T-helper 9 cell (primary cell): ENCODE measurements around the gene F2RL3.

ENCODE experiments used
- DNase-seq: peaks from one replicate; pipeline ENCODE4 v3.0.0-alpha.2; 2020

Gene F2RL3

DNA sequence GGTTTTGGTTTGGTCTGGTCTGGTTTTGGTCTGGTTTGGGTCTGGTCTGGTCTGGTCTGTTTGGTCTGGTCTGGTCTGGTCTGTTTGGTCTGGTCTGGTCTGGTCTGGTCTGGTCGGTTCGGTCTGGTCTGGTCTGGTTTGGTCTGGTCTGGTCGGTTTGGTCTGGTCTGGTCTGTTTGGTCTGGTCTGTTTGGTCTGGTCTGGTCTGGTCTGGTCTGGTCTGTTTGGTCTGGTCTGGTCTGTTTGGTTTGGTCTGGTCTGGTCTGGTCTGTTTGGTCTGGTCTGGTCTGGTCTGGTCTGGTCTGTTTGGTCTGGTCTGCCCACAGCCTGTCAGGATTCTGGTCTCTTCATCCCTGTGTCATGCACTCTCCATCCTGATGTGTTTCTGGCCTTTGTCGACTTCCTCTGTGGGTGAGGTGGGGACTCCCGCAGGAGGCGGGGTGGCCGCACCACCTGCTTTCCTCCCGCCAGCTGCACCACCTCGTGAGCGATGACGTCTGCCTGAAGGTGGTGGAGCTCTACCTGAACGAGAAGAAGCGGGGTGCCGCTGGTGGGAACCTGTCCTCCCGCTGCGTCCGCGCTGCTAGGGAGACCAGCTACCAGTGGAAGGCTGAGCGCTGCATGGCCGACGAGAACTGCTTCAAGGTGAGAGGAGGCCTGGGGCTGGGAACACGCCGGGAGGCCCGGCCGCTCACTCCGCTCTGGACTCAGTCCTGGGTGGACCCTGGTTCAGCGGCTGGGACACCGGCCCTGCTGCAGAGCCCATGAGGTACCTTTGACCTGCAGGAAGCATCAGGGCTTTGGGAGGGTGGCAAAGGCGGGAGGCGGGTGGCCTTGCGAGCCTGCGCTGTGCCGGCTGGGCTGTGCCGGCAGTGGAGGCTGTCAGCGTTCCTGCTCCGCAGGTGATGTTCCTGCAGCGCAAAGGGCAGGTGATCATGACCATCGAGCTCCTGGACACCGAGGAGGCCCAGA lies 12.9 kb upstream of the F2RL3 start:
- no peak for DNase-seq

DNA sequence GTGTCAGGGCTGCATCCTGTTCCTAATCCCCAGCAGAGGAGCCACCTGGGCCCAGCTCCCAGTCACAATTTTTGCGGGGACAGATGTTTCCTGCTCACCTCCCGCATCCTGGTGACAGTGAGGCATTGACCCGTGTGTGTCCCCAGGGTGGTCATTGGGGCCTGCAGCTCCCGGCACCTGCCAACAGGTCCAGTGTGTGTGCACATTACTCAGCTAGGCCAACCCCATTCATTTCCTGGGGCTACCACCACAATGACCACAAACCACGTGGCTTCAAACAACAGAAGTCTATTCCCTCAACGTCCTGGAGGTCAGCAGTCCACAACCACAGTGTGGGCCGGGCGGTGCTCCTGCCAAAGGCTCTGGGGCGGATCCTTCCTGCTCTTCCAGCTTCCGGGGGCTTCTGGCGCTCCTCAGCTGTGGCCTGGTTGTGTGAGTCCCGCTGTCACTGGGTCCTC lies 11.9 kb upstream of the F2RL3 start:
- no peak for DNase-seq

DNA sequence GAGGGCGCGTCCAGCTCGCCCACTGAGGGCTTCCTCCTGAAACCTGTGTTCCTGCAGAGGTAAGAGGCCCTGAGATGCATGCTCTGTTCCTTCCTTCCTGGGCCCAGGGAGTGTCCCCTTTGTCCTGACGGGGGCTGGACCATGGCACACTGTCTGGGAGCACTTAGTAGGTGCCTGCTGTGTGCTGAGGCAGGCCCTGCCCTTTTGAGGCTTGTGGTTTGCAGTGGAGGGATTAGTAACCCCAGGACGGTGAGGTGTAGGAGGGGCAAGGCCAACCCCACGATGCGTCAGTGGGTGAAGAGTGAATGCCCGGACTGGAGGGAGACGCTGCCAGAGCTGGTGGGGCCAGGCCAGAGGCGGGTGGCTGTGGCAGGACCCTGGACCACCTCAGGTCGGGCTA lies 11.2 kb upstream of the F2RL3 start:
- no peak for DNase-seq

DNA sequence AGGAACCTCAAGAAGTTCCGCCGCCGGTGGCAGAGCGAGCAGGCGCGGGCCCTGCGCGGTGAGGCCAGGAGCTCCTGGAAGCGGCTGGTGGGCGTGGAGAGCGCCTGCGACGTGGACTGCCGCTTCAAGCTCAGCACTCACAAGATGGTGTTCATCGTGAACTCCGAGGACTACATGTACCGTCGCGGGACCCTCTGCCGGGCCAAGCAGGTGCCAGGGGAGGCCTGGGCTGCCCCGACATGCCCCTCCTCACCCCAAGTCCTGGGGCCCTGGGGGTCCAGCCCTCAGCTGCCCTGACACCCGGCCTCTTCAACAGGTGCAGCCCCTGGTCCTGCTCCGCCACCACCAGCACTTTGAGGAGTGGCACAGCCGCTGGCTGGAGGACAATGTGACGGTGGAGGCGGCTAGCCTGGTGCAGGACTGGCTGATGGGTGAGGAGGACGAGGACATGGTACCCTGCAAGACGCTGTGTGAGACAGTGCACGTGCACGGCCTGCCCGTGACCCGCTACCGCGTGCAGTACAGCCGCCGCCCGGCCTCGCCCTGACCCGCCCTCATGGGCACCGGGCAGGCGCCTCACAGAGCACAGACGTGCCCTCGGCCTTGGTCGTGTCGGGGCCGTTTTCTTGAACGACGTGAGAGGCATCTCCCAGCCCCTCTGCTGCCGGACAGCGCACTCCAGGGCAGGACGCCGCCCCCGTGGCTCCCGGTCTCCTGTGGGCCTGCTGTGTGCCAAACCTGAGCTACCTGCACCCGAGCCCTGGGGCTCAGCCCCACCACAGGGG lies 10.4 kb upstream of the F2RL3 start:
- no peak for DNase-seq

DNA sequence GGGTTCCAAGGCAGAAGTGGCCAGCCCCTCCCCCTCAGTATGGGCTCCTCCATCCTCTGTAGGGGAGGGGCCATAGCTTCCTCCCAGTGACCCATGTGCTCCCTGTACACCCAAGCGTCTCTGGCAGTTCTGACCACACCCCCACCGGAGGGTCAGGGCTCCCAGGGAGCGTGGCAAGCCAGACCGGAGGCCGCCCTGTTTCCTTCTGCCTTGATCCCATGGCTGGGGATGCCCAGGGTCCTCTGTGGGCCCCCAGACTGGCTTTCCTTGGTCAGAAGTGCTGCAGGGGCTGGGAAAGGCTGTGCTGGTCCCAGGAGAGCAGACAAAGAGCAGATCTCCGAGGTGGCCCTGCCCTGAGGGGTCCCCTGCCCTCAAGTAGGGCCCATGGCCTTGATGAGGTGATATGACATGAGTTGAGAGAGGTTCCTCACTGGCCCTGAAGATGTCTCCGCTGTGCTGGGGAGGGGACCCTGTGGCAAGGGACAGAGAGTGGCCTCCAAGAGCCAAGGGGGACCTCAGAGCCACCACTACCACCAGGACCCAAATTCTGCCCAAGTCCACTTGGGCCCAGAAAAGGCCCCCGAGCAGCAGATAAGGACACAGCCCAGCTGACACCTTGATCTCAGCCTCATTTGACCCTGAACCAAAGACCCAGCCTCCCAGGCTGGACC lies 7.8 kb upstream of the F2RL3 start:
- DNase-seq: no peak

DNA sequence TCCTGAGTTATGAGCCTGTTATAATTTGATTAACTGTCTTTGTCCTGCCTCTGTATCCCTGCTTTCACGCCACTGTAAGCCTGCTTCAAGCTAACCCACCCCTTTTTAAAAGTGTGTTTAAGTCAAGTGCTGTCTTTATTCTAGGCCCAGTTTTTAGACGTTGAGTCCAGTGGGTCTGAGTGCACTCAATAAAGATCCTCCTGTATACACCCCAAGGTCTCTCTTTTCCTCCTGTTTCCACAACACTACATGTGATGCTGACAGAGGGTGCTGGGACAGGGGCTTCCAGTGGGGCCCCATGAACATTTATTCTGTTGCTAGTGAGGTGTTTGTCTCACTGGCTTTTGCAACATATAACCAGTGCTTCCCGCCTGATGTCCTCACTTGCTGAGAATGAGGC lies 6.7 kb upstream of the F2RL3 start:
- no peak for DNase-seq

DNA sequence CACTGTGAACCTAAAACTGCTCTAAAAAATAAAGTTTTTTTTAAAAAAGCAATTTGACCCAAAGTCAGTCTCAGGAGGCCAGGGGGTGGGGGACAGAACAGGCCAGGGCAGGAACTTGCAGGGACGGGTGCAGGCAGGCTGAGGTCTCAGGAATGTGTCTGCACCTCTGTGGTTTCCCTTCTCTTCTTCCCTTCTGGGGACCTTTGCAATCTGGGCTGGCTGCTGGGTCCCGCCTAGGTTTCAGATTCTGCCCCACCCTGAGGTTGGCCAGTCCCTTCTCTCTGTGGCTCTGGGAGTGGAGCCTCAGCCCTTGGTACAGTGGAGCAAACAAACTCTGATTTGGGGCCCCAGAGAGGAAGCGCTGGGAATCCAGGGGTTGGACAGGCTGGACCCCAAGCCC lies 5.3 kb upstream of the F2RL3 start:
- no peak for DNase-seq

DNA sequence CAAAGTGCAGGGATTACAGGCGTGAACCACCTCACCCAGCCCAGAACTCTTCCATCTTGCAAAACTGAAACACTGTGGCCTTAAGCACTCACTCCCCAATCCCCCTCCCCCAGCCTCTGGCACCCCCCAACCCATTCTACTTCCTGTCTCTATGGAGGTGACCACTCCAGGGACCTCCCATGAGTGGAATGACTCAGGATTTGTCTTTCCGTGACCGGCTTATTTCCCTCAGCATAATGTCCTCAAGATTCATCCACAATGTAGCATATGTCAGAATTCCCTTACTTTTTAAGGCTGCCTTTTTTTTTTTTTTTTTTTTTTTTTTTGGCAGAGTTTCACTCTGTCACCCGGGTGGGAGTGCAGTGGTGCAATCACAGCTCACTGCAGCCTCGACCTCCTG lies 3.6 kb upstream of the F2RL3 start:
- no peak for DNase-seq

DNA sequence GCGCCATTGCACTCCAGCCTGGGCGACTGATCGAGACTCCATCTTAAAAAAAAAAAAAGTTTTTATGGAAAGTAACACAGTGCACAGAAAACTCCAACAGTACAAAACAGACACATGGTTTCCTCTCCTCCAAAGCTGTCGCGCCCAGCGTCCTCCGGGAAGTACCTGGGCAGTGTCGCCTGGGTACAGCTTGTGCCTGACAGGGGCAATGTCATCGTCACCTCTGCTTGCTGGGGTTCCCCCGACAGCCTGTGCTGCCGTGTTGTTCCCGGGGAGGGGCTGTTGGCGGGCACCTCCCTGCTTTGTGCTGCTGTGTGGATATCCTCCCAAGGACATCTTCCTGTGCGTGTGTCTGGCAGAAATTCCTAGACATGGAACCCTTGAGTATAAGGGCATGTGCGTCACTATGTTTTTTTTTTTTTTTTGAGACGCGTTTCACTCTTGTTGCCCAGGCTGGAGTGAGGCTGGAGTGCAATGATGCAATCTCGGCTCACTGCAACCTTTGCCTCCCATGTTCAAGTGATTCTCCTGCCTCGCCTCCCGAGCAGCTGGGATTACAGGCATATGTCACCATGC lies 2.4 kb upstream of the F2RL3 start:
- no peak for DNase-seq

DNA sequence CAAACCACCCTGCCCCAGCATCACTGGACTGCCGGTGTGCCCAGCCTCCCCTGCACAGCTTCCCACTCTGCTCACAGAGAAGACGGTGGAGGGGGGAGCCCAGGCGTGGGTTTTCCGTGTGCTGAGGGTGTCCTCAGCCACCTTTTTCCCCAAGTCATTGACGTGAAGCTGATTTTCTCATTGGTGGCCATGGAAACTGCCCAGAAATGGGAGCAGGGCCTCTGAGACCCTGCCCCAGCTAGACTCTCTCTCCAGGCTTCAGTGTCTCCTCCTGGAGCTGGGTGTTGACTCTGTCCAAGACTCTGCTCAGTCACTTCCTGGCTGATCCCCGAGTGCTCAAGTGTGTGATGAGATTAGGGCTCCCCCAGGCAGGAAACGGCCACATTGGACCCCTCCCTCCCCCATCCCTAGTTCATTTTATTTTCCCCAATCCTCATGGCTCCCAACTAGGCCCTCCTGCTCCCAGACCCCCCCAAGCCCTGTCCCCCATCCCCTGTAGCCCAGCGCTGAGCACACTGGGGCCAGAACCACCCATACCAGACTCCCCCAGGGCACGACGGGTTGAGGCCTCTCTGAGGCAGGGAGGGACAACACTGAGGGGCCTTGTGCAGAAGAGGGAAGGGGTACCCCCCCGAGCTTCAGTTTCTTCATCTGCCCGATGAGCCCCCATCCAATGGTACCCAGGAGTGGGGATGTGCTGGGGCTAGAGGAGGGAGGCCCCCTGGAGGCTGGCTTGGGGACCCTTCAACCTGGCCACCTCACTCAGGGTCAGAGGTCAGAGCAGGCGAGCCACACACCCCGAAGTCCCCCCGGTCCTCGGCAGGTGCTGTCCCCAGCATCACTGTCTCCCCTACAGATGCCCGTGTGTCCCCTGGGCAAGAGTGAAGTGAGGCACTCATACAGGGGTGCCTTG lies 1.2 kb upstream of the F2RL3 start:
- DNase-seq: no peak

DNA sequence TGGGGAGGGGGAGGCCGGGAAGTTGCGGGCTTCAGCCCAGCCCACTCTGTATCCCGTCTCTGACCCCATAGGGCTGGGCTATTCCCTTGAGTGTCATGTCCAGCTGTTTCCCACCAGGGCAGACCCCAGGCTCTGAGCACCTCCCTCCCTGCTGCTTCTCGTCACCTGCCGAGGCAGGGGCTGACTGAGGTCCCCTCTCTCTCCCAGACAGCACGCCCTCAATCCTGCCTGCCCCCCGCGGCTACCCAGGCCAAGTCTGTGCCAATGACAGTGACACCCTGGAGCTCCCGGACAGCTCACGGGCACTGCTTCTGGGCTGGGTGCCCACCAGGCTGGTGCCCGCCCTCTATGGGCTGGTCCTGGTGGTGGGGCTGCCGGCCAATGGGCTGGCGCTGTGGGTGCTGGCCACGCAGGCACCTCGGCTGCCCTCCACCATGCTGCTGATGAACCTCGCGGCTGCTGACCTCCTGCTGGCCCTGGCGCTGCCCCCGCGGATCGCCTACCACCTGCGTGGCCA lies 625 bp downstream of the F2RL3 start:
- no peak for DNase-seq

DNA sequence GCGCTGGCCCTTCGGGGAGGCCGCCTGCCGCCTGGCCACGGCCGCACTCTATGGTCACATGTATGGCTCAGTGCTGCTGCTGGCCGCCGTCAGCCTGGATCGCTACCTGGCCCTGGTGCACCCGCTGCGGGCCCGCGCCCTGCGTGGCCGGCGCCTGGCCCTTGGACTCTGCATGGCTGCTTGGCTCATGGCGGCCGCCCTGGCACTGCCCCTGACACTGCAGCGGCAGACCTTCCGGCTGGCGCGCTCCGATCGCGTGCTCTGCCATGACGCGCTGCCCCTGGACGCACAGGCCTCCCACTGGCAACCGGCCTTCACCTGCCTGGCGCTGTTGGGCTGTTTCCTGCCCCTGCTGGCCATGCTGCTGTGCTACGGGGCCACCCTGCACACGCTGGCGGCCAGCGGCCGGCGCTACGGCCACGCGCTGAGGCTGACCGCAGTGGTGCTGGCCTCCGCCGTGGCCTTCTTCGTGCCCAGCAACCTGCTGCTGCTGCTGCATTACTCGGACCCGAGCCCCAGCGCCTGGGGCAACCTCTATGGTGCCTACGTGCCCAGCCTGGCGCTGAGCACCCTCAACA lies 1.2 kb downstream of the F2RL3 start:
- no peak for DNase-seq

DNA sequence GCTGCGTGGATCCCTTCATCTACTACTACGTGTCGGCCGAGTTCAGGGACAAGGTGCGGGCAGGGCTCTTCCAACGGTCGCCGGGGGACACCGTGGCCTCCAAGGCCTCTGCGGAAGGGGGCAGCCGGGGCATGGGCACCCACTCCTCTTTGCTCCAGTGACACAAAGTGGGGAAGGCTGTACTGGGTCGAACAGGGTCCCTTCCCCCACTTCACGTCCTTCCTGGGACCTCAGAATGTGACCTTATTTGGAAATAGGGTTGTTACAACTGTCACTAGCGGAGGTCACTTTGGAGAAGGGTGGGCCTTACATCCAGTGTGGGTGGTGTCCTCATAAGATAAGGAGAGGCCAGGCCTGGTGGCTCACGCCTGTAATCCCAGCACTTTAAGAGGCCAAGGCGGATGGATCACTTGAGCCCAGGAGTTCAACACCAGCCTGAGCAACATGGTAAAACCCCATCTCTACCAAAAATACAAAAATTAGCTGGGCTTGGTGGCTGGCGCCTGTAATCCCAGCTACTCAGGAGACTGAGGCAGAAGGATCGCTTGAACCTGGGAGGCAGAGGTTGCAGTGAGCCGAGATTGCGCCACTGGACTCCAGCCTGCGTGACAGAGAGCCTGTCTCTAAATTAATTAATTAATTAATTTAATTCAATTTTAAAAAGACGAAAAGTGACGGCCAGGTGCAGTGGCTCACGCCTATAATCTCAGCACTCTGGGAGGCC lies 1.8 kb downstream of the F2RL3 start:
- no peak for DNase-seq

DNA sequence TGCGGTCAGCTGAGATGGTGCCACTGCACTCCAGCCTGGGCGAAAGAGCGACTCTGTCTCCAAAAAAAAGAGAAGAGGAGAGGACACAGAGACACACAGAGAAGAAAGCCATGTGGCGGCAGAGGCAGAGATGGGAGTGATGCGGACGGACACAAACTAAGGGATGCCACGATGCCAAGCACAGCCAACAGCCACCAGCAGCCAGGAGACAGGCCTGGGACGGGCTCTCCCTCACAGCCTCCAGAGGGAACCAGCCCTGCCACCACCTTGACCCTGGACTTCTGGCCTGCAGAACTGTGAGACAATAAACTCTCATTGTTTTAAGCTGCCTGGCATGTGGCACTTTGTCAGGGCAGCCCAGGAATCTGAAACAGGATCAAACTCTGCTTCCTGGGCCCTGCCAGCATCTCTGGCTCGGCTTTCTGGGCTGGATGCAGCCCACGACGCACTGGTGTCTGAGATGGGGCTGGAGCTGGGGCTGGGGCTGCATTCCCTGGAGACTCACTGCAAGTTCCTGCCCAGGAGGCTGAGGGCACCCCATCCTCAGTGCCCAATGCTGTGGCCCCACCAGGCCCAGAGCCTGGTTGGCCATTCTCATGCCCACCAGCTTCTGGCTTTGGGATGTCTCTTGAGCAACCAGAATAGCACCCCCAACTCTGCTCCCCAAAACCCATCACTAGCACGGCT lies 3.0 kb downstream of the F2RL3 start:
- DNase-seq: no peak

DNA sequence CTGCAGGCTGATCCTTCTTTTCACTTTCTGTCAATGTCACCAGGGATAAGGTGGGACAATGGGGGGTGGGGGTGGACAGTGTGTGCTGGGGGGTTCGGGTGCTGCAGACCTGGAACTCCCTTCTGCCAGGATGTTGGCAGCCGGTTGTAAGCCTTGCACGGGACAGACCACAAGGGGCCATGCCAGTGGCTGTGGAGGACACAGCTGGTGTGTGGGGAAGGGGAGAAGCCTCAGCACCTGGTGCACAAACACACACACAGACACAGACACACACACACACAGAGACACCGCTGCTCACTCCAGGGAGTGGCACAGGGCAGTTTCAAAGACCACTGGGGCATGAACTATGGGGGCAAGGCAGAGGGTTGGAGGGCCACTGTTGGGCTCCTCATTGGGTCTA lies 3.6 kb downstream of the F2RL3 start:
- no peak for DNase-seq

DNA sequence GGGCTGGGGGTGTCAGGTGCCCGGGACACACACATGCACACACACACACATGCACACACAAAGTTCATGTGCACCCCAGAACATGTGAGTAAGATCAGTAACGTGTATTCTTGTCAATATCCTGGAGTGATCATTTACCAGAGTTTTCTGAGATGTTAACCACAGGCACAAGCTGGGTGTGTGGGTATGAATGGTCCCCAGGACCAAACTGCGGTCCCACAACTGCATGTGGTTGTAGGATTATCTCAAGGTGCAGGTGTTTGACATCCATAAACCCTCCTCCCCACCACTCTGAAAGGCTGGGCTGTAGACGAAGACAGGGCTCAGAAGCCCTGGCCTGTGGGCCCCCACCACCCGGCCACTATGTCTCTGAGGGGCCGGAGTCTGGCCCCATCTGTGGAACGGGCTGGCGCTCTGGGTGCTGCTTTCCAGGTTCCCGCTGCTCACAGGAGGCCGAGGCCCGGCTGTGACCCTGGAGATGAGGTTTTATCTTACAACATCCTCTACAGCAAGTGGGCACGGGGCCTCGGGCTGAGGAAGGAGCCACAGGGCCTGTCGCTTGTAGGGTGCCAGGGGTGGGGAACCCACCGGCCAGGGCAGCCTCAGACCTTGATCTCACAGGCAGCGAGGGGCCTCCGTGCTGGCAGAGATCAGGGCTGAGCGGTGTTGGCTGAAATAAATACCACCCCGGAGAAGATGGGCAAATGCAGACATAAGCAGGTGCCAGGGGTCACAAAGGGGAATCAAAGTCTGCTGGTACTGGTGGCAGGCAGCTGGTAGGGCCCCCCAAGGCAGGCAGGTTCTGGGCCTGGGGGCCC lies 4.3 kb downstream of the F2RL3 start:
- no peak for DNase-seq

DNA sequence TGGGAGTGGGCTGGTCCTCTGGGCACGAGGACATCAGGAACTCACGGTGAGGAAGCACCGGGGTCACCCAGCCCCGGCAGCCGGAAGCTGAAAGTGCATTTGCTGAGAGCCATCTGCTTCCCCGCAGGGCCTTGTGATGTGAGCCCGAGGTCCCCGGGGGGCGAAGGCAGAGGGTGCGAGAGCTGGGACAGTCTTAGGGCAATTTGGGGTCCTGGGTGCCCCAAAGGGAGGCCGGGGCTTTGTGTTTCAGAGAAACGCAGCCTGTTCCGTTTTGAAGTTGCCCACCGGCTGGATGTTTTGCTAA lies 4.8 kb downstream of the F2RL3 start:
- DNase-seq: no peak

DNA sequence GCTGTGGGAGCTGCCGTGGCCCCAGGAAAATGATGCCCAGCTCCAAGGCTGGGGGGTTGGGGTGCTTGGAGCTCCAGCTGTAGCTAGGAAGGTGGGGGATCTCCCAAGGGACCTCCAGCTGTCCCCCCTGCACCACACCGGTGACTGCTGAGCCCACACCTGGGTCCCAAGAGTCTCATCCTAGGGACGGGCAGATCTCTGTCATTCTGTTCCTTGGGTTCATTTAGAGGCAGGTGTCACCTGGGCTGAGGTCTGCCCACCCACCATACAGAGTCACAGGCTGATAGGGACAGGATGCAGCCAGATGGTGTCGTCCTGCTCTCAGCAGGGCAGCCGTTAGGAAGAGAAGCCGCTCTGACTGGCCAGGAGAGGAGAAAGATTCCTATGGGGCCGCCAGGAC lies 5.3 kb downstream of the F2RL3 start:
- no peak for DNase-seq

DNA sequence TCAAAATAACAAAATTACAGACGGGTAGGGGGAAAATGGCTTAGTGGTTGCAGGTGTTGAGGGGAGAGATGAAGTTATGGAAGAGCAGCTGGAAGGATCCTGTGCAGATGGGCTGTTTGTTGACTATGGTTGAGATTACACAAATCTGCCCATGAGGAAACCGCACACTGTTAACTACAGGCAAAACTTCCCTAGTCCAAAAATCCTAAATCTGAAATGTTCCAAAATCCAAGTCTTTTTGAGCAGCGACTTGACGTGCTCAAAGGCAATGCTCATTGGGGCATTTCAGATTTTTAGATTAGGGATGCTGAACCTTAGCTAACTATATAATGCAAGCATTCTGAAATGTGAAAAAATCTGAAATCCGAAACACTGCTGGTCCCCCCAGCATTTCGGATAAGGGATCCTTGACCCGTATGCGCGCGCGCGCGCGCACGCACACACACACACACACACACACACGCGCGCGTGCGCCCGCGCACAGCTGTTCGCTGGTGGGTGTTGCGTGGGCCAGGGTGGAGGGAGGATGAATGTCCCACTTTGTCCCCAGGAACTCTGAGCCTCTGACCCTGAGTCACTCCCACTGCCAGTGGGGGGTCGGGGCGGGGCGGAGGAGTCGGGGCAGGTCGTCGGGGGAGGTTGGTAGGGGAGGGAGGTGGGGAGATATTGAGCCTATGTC lies 6.8 kb downstream of the F2RL3 start:
- DNase-seq: no peak
